ENCODE data around the gene AARS1. TPM values are rescaled to one million over a fixed set of nuclear protein-coding genes. Genes with fewer than 3 reads are reported as not detected.

The AARS1 gene
- total RNA-seq, 2 donors from 2014 or later: 49.3 to 72.8 TPM

DNA sequence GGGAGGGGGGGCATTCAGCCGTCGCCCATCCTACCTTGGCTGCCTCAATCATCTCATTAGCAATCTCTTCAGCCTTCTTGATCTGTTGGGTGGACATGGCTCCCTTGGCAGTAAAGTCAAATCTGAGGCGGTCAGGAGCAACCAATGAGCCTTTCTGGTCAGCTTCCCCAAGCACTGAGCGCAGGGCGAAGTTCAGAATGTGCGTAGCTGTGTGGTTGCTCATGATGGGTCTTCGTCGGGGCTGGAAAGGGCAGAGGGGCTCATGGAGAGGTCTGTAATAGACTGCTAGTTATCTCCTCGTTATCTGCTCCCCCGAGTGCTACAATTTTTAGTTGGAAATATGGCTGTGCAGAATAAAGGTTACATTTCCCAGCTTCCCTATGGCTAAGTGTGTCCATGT, 30.4 kb downstream of the AARS1 start:
- Histone ChIP-seq H3K27me3 (no peaks in the 10 kb centered on the region), H3K4me3 (no peak overlapping the region), H3K27ac (no peak overlapping the region), H3K9me3 (no peaks in the 10 kb centered on the region), H3K36me3 (replicated peaks in 1 of 2; ENCODE audit: insufficient read depth in 1 of 2, low read depth in 2 of 2) (peaks cover 28 to 70% of the 10 kb centered on the region in 2 donors), H3K4me1 (no peaks in the 10 kb centered on the region)
- intact Hi-C loops (cut with DNase I): no loop called here
- no peak for ATAC-seq
- no peak for DNase-seq
- 89 to 95% methylated on average over 9 to 10 of the region's 10 CpGs for WGBS, 2 donors
- TF ChIP-seq, protein P1, sequence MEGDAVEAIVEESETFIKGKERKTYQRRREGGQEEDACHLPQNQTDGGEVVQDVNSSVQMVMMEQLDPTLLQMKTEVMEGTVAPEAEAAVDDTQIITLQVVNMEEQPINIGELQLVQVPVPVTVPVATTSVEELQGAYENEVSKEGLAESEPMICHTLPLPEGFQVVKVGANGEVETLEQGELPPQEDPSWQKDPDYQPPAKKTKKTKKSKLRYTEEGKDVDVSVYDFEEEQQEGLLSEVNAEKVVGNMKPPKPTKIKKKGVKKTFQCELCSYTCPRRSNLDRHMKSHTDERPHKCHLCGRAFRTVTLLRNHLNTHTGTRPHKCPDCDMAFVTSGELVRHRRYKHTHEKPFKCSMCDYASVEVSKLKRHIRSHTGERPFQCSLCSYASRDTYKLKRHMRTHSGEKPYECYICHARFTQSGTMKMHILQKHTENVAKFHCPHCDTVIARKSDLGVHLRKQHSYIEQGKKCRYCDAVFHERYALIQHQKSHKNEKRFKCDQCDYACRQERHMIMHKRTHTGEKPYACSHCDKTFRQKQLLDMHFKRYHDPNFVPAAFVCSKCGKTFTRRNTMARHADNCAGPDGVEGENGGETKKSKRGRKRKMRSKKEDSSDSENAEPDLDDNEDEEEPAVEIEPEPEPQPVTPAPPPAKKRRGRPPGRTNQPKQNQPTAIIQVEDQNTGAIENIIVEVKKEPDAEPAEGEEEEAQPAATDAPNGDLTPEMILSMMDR (IDR thresholded peaks at IDR 0.05): no peak
- TF ChIP-seq POLR2A (IDR thresholded peaks at IDR 0.05): no peak

DNA sequence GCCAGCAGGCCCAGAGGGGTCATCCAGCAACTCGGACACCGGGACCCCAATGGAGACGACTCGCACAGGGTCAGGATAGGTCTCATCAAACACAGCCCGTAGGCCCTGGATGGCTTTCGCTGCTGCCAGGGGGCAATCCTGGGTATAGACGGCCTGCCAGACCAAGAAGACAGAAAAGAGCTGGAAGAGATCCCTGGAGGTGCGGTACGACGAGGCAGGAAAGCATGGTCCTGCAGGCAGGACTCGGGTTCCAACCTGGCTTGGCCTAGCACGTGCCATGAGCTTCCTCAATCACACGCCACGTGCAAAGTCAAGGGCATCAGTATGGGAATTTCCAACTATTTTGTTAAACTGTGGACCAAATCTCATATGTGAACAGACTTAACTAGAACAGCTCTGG, 31.2 kb downstream of the AARS1 start:
- no peak overlapping the region for H3K4me3 ChIP-seq
- WGBS, 2 donors: 87% methylated on average over 8 to 13 of the region's 14 CpGs
- intact Hi-C loops (cut with DNase I): no loop called here
- H3K36me3 ChIP-seq (replicated peaks in 1 of 2; ENCODE audit: insufficient read depth in 1 of 2, low read depth in 2 of 2): peaks cover 28 to 69% of the 10 kb centered on the region in 2 donors
- TF ChIP-seq, protein P1 (IDR thresholded peaks at IDR 0.05): no peak
- no peak for TF ChIP-seq POLR2A (IDR thresholded peaks at IDR 0.05)
- no peaks in the 10 kb centered on the region for H3K27me3 ChIP-seq
- ATAC-seq (no peak), DNase-seq (no peak)
- H3K9me3 ChIP-seq: no peaks in the 10 kb centered on the region
- H3K27ac ChIP-seq: no peak overlapping the region
- no peaks in the 10 kb centered on the region for H3K4me1 ChIP-seq

DNA sequence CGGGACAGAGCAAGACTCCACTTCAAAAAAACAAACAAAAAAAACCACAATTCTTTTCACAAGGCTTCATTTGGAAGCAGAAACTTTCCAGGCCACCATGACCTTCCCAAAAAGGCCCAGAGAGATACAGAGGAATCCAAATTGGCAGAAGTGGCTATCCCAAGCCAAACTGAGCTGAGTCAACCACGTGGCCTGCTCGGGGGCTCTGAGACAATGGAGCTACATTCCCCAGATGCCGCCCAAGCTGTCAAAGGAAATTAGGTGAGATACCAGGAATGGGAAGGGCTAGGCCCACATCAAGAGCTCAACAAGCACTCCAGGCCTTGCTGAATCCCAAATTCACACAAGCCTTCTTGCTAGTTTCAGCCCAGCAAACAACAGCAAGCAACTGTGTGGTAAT, 31.9 kb downstream of the AARS1 start:
- no peak for TF ChIP-seq POLR2A (IDR thresholded peaks at IDR 0.05)
- TF ChIP-seq, protein P1 (IDR thresholded peaks at IDR 0.05): no peak
- DNase-seq (no peak), ATAC-seq (no peak)
- WGBS, 2 donors: 65 to 72% methylated on average over 4 of the region's 4 CpGs
- H3K27ac ChIP-seq: no peak overlapping the region
- intact Hi-C loops (cut with DNase I): no loop called here
- no peaks in the 10 kb centered on the region for H3K27me3 ChIP-seq
- H3K4me3 ChIP-seq: no peak overlapping the region
- no peaks in the 10 kb centered on the region for H3K4me1 ChIP-seq
- H3K36me3 ChIP-seq (replicated peaks in 1 of 2; ENCODE audit: insufficient read depth in 1 of 2, low read depth in 2 of 2): peaks cover 28 to 69% of the 10 kb centered on the region in 2 donors
- H3K9me3 ChIP-seq: no peaks in the 10 kb centered on the region

DNA sequence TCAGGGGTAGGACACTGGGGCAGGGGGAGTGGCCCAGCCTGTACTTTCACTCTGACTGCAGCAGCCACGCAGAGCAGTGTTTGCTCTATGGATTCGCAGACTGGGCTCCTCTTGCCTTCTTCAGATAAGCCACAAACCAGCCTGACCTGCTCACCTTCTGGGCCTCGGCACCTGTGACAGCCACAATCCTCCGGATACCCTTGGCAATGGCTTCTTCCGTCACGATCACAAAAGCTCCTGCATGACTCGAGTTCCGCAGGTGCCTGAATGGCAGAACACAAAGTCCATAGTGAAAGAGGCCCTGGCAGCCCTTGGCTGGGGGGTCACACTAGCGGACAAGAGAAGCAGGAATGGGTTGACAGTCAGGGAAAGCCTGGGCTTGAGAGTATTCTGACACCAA, 33.7 kb downstream of the AARS1 start:
- ATAC-seq (no peak), DNase-seq (no peak)
- WGBS, 2 donors: 66 to 90% methylated on average over 8 to 9 of the region's 9 CpGs
- Histone ChIP-seq H3K4me3 (no peak overlapping the region), H3K36me3 (replicated peaks in 1 of 2; ENCODE audit: insufficient read depth in 1 of 2, low read depth in 2 of 2) (peaks cover 28 to 55% of the 10 kb centered on the region in 2 donors), H3K4me1 (peaks cover 6% of the 10 kb centered on the region), H3K27ac (no peak overlapping the region), H3K9me3 (no peaks in the 10 kb centered on the region), H3K27me3 (no peaks in the 10 kb centered on the region)
- TF ChIP-seq POLR2A (IDR thresholded peaks at IDR 0.05): no peak
- TF ChIP-seq, protein P1 (IDR thresholded peaks at IDR 0.05): no peak
- intact Hi-C loops (cut with DNase I): no loop called here

DNA sequence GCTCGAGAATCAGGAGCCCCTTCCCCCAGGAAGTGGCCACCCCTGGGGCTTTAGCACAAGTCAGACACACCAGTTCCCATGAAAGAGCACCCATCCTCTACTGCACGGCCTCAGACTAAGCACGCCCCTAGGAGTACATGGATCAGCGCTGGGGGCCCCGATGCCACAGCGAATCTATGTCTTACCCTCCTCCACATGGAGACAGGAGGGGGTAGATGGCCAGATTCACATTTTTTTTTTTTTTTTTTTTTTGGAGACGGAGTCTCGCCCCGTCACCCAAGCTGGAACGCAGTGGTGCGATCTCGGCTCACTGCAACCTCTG, 34.4 kb downstream of the AARS1 start:
- intact Hi-C loops (cut with DNase I): no loop called here
- no peaks in the 10 kb centered on the region for H3K27me3 ChIP-seq
- ATAC-seq (no peak), DNase-seq (no peak)
- no peak for TF ChIP-seq POLR2A (IDR thresholded peaks at IDR 0.05)
- TF ChIP-seq, protein P1 (IDR thresholded peaks at IDR 0.05): no peak
- no peaks in the 10 kb centered on the region for H3K9me3 ChIP-seq
- H3K27ac ChIP-seq: no peak overlapping the region
- 93 to 95% methylated on average over 11 to 12 of the region's 12 CpGs for whole genome bisulfite sequencing, 2 donors
- H3K4me3 ChIP-seq: no peak overlapping the region
- peaks cover 11% of the 10 kb centered on the region for H3K4me1 ChIP-seq
- H3K36me3 ChIP-seq (replicated peaks in 1 of 2; ENCODE audit: insufficient read depth in 1 of 2, low read depth in 2 of 2): peaks cover 28 to 50% of the 10 kb centered on the region in 2 donors

Data from body of pancreas (tissue), 4 donors.